Sigmoid colon (tissue), 4 donors: Measurements from ENCODE around the gene RBM48.

Experiments used
- EP300 ChIP-seq, 4 donors: sonication (generic); formaldehyde crosslinking; IDR thresholded peaks; one replicate each; pipeline ENCODE4 v1.6.1; 2017; ENCODE audit warnings: antibody characterized with exemption in 4 of 4
- POLR2A ChIP-seq, 2 donors: fragments of 450-650 bp; IDR thresholded peaks; one replicate each; pipeline ENCODE4 v1.6.1; 2016; ENCODE audit warnings: antibody characterized with exemption in 2 of 2, mild to moderate bottlenecking in 2 of 2, moderate library complexity in 2 of 2

DNA sequence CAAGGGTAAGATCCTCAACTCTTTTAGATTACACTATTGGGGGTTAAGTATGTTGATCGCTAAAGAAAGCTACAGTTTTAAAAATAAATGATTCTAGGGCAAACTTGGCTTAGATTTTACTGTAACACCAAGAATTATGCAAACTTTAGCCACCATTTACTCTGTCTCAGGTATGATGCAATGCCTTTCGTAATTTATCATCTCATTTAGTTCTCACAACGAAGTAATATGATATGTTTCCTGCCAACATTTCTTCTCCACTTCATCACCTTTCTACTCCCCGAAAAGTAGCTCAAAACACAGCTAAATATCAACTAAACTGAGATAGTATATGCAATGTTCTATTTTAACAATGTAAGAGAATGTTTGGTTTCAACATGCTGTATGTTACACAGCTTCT lies 40.5 kb downstream of the RBM48 start:
- TF ChIP-seq EP300 (IDR thresholded peaks at IDR 0.05) (no peak), POLR2A (IDR thresholded peaks at IDR 0.05) (no peak)
